ENCODE measurements around the gene PKP2. TPM values are rescaled to one million over a fixed set of nuclear protein-coding genes. Genes with fewer than 3 reads are reported as not detected.

Gene PKP2
- total and polyA plus RNA-seq, 2 donors (not counting 3 experiments of a cell fraction or from before 2014, with no cell fraction given) = 1.4 to 6.5 TPM

DNA sequence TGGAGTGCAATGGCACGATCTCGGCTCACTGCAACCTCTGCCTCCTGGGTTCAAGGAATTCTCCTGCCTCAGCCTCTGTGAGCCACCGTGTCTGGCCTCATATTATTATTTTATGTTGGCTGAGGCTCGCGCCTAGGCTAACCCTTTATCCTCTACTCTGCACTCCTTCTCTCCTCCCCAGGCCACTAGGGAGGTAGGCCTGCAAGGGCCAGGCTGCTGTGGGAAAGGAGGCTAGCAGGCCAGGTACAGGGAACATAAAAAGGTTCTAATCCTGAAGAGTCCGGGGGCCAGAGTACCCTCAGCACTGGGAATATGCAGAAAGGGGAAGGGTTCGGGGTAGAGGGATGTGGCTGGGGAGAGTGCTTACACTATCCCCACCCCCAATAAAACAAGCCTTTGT is 14.9 kb downstream of the PKP2 start:
- BruUV-seq (replicated peaks) = no TSS peak
- Histone ChIP-seq H3K27me3 (ENCODE audit: control insufficient read depth in 2 of 2, insufficient read depth in 2 of 2, low read length in 2 of 2) (no peaks in the 10 kb centered on the region), H2AFZ (ENCODE audit: low read depth, low read length) (no peak overlapping the region), H3K4me1 (ENCODE audit: control insufficient read depth, extremely low read depth, insufficient read depth, low read length) (no peaks in the 10 kb centered on the region), H3K36me3 (ENCODE audit: control insufficient read depth in 2 of 2, extremely low read depth in 1 of 2, insufficient read depth in 2 of 2, low read length in 2 of 2) (no peaks in the 10 kb centered on the region), H4K20me1 (replicated peaks; ENCODE audit: control insufficient read depth, extremely low read depth, insufficient read depth, low read length) (no peaks in the 10 kb centered on the region), H3K4me3 (replicated peaks in 1 of 3; ENCODE audit: insufficient read depth in 1 of 3, low read depth in 1 of 3, low read length in 3 of 3) (no peak overlapping the region), H3K9ac (replicated peaks; ENCODE audit: extremely low read depth, insufficient read depth, low read length) (no peak overlapping the region), H3K4me2 (ENCODE audit: insufficient read depth, low read length) (no peak overlapping the region), H3K9me3 (replicated peaks; ENCODE audit: control insufficient read depth, insufficient read depth, low read length) (no peaks in the 10 kb centered on the region), H3K9me1 (replicated peaks; ENCODE audit: control insufficient read depth, extremely low read depth, insufficient read depth, low read length) (no peaks in the 10 kb centered on the region), H3K27ac (ENCODE audit: insufficient read depth, low read depth, low read length) (no peak overlapping the region), H3K79me2 (ENCODE audit: control insufficient read depth, insufficient read depth, low read length) (no peaks in the 10 kb centered on the region)
- TF ChIP-seq POLR2A (IDR thresholded peaks at IDR 0.05; ENCODE audit: low read depth, low read length) (no peak), EZH2 (IDR thresholded peaks at IDR 0.05; ENCODE audit: borderline replicate concordance, low read depth, low read length, severe bottlenecking) (no peak), GATA2 (IDR thresholded peaks at IDR 0.05; ENCODE audit: insufficient read depth, insufficient read length, low read depth, low read length) (no peak), JUN (IDR thresholded peaks at IDR 0.05; ENCODE audit: borderline replicate concordance, insufficient read depth, insufficient read length, low read depth) (no peak), CTCF (IDR thresholded peaks at IDR 0.05; ENCODE audit: extremely low read depth in 1 of 2, insufficient read depth in 1 of 2, low read depth in 1 of 2, low read length in 2 of 2) (no peak), POLR2AphosphoS5 (IDR thresholded peaks at IDR 0.05; ENCODE audit: insufficient read depth, low read depth, low read length) (no peak), MYC (IDR thresholded peaks at IDR 0.05; ENCODE audit: low read depth, low read length) (no peak), FOS (IDR thresholded peaks at IDR 0.05; ENCODE audit: borderline replicate concordance, insufficient read depth, low read length) (no peak)
- TF ChIP-seq, protein P1, sequence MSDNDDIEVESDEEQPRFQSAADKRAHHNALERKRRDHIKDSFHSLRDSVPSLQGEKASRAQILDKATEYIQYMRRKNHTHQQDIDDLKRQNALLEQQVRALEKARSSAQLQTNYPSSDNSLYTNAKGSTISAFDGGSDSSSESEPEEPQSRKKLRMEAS (IDR thresholded peaks at IDR 0.05; ENCODE audit: insufficient read depth, insufficient read length) = no peak
- FAIRE-seq (no peak), DNase-seq (ENCODE audit: low read depth, low spot score) (no peak)
- intact Hi-C loops (cut with micrococcal nuclease) (no loop called here), dilution Hi-C loops (cut with MboI; ENCODE audit: extremely low pct_ligation_motif_present, low sequenced_read_pairs) (no loop called here)
- CTCF ChIA-PET = no interaction called here
- POLR2A ChIA-PET = no interaction called here
